PC-9 (cell line): Measurements from ENCODE around the gene PCSK1N.

Experiments used
- EZH2 ChIP-seq: fragments of 200-600 bp; sonication (generic); IDR thresholded peaks from 2 replicates; pipeline ENCODE4 v1.8.0; 2017; ENCODE audit warnings: antibody characterized with exemption, low read depth
- TF ChIP-seq, protein P1 (sequence below): fragments of 200-600 bp; sonication (generic); conservative IDR thresholded peaks from 2 replicates; pipeline ENCODE4 v1.6.1; 2017; ENCODE audit warnings: mixed run types, antibody characterized with exemption, mild to moderate bottlenecking, moderate library complexity

DNA sequence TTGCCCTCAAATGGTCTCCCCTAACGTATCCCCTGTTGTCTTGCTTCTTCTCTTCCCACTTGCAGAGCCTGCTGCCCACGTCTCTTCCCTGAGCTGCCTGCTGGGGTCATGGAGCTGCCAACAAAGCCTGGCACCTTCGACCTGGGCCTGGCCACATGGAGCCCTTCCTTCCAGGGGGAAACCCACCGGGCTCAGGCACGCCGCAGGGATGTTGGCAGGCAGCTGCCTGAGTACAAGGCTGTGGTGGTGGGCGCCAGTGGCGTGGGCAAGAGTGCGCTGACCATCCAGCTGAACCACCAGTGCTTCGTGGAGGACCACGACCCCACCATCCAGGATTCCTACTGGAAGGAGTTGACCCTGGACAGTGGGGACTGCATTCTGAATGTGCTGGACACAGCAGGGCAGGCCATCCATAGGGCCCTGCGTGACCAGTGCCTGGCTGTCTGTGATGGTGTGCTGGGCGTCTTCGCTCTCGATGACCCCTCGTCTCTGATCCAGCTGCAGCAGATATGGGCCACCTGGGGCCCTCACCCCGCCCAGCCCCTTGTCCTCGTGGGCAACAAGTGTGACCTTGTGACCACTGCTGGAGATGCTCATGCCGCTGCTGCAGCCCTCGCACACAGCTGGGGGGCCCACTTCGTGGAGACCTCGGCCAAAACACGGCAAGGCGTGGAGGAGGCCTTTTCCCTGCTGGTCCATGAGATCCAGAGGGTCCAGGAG is 6.2 kb downstream of the PCSK1N start:
- TF ChIP-seq, protein P1, sequence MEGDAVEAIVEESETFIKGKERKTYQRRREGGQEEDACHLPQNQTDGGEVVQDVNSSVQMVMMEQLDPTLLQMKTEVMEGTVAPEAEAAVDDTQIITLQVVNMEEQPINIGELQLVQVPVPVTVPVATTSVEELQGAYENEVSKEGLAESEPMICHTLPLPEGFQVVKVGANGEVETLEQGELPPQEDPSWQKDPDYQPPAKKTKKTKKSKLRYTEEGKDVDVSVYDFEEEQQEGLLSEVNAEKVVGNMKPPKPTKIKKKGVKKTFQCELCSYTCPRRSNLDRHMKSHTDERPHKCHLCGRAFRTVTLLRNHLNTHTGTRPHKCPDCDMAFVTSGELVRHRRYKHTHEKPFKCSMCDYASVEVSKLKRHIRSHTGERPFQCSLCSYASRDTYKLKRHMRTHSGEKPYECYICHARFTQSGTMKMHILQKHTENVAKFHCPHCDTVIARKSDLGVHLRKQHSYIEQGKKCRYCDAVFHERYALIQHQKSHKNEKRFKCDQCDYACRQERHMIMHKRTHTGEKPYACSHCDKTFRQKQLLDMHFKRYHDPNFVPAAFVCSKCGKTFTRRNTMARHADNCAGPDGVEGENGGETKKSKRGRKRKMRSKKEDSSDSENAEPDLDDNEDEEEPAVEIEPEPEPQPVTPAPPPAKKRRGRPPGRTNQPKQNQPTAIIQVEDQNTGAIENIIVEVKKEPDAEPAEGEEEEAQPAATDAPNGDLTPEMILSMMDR = no peak
- no peak for TF ChIP-seq EZH2
